GM11168 (cell line): Measurements from ENCODE around the gene SAT2.
"Not testable (repeated sequence)": the region's sequence is repeated elsewhere in the genome, so short reads cannot be mapped to it uniquely, and the experiment has no call there.

Experiments
- in situ Hi-C: fragments of 300-500 bp; cut with MboI; formaldehyde crosslinking; loops from one replicate; pipeline ENCODE4 v1.12.0; 2022; ENCODE audit warnings: low sequenced_read_pairs; ENCODE audit not compliant: unreplicated experiment

SAT2 gene

GRCh38 chr17:7636163-7636562 lies 8.5 kb upstream of the SAT2 start:
- in situ Hi-C loops: no loop called here

GRCh38 chr17:7634384-7634783 lies 6.8 kb upstream of the SAT2 start:
- in situ Hi-C loops: no loop called here

GRCh38 chr17:7633093-7633492 lies 5.5 kb upstream of the SAT2 start:
- in situ Hi-C loops: no loop called here

- in situ Hi-C loops: no loop called here
These were observed 4.9 kb upstream of the SAT2 start for GRCh38 chr17:7632492-7632894.

GRCh38 chr17:7631398-7632380 lies 4.1 kb upstream of the SAT2 start:
- in situ Hi-C loops: no loop called here

GRCh38 chr17:7629939-7630571 lies 2.4 kb upstream of the SAT2 start, which contains the start of gene SHBG:
SHBG (plus strand) TSS chr17:7630135; CDS start chr17:7630173, 38 bp downstream.
- in situ Hi-C loops: no loop called here

- in situ Hi-C loops: no loop called here
These were observed 718 bp downstream of the SAT2 start for GRCh38 chr17:7626956-7627249.

- in situ Hi-C loops: no loop called here
These were observed 1.3 kb downstream of the SAT2 start for GRCh38 chr17:7626307-7626706.

- in situ Hi-C loops: not testable (repeated sequence)
These were observed 1.9 kb downstream of the SAT2 start for GRCh38 chr17:7625749-7626148.

- in situ Hi-C loops: no loop called here
These were observed 4.0 kb downstream of the SAT2 start for GRCh38 chr17:7623661-7624060.

GRCh38 chr17:7620835-7621234 lies 6.8 kb downstream of the SAT2 start:
- in situ Hi-C loops: no loop called here

- in situ Hi-C loops: no loop called here
These were observed 9.0 kb downstream of the SAT2 start for GRCh38 chr17:7618608-7619007.

GRCh38 chr17:7615265-7615747 lies 12.3 kb downstream of the SAT2 start:
- in situ Hi-C loops: no loop called here

GRCh38 chr17:7614425-7615264 lies 13.0 kb downstream of the SAT2 start, which contains the start of gene FXR2:
FXR2 (minus strand) TSS chr17:7614897; CDS start chr17:7614532, 365 bp downstream.
- in situ Hi-C loops: no loop called here

- in situ Hi-C loops: no loop called here
These were observed 13.7 kb downstream of the SAT2 start for GRCh38 chr17:7613769-7614424.

GRCh38 chr17:7612294-7612640 lies 15.4 kb downstream of the SAT2 start:
- in situ Hi-C loops: no loop called here

- in situ Hi-C loops: no loop called here
These were observed 15.9 kb downstream of the SAT2 start for GRCh38 chr17:7611635-7612293.

- in situ Hi-C loops: no loop called here
These were observed 17.0 kb downstream of the SAT2 start for GRCh38 chr17:7610641-7611040.

GRCh38 chr17:7606280-7606679 lies 21.3 kb downstream of the SAT2 start:
- in situ Hi-C loops: no loop called here

GRCh38 chr17:7597561-7597960 lies 30.1 kb downstream of the SAT2 start:
- in situ Hi-C loops: not testable (repeated sequence)
